Measurements from ENCODE around the gene ZSCAN21. TPM values are rescaled to one million over a fixed set of nuclear protein-coding genes. Genes with fewer than 3 reads are reported as not detected.

Gene ZSCAN21
- total and polyA plus RNA-seq, 10 of the 15 experiments (the other 5 are each of a cell fraction or from before 2014, with no cell fraction given) = 1.9 to 9.6 (median 7.1) TPM

DNA sequence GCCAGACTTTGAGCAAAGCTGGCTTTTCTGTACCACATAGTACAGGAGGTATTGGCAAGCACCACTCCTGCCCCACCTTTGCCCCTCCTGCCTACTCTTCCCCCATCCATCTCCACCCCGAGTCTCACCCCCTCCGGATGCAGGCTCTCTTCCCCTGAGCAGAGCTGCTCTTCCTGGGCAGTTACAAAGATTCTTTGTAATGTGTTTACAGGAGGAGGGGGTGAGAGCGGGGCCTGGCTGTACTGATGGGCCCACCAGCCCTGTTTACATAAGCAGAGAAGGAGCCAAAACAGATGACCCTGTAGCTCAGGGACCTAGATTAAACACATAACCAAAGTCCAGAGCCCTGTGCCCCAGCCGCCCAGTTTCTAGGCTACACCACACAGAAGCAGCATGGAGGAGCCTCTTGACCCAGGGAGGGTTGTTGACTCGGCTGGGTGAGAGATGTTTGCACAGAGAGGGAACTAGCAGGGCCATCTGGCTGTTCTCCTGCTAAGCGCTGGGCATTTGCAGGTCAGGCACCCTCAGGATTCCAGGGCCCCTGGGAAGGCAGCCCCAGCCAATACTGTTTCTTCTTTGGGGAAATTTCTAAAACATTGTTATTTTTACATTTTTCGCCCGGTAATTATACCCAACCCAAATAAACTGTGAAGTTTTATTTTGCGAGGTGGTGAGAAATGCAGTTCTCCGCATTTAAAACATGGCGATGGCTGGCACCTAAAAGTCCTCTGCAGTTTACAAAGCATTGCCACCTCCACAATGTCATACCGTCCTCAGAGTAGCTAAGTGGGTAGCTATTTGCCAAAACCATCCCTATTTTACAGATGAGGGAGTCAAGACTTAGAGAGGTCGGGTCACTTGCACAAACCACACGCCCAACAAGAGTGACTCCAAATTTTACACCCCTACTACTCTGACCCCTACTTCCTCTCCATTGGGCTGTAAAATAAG is 45.6 kb upstream of the ZSCAN21 start (continued):
- TF ChIP-seq ZBTB11 (CRISPR knock-in tag; IDR thresholded peaks at IDR 0.05) (no peak), ZBTB4 (CRISPR knock-in tag; IDR thresholded peaks at IDR 0.05) (no peak)

GRCh38 chr7:100007887-100008286 is 41.7 kb upstream of the ZSCAN21 start:
- no peak for DNase-seq (ENCODE audit: low read depth, low spot score)
- H3K36me3 ChIP-seq (ENCODE audit: control insufficient read depth in 2 of 2, insufficient read depth in 2 of 2, low read length in 1 of 2) = no peaks in the 10 kb centered on the region
- WGBS (ENCODE audit: insufficient coverage, insufficient replicate concordance, low lambda C conversion rate, missing lambda C conversion rate) = 59% methylated on average over 3 of the region's 3 CpGs
- FAIRE-seq = no peak
- ChIA-PET CTCF (interaction anchor here (1.2 to 1.5 kb wide), 2 partner anchors 14 to 17 kb away, joined by 3 to 4 read pairs; no protein-coding TSS in a partner anchor), RAD21 (ENCODE audit: unreplicated experiment) (interaction anchor here (1.1 kb wide), 1 partner anchor 9 kb away, joined by 3 read pairs; no protein-coding TSS in a partner anchor), SMC1A (ENCODE audit: uncharacterized antibody, unreplicated experiment) (no interaction called here), POLR2A (interaction anchor here (0.6 to 1.2 kb wide), 2 partner anchors 38 to 42 kb away, joined by 3 to 5 read pairs; partner anchors contain the start of gene ZSCAN21)
- no peaks in the 10 kb centered on the region for H3K9me3 ChIP-seq (replicated peaks; ENCODE audit: control insufficient read depth, insufficient read depth, low read length)
- no peaks in the 10 kb centered on the region for H4K20me1 ChIP-seq (ENCODE audit: control insufficient read depth, insufficient read depth)
- H3K9ac ChIP-seq (ENCODE audit: control insufficient read depth, insufficient read depth, low read length) = no peak overlapping the region
- no peak overlapping the region for H3K4me2 ChIP-seq (ENCODE audit: control insufficient read depth, insufficient read depth)
- TF ChIP-seq, protein P1, sequence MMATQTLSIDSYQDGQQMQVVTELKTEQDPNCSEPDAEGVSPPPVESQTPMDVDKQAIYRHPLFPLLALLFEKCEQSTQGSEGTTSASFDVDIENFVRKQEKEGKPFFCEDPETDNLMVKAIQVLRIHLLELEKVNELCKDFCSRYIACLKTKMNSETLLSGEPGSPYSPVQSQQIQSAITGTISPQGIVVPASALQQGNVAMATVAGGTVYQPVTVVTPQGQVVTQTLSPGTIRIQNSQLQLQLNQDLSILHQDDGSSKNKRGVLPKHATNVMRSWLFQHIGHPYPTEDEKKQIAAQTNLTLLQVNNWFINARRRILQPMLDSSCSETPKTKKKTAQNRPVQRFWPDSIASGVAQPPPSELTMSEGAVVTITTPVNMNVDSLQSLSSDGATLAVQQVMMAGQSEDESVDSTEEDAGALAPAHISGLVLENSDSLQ (IDR thresholded peaks at IDR 0.05) = peak; percentile 40; the same call in 1 of the 2 replicates
- TF ChIP-seq BMI1 (IDR thresholded peaks at IDR 0.05; ENCODE audit: borderline replicate concordance) (peak; percentile 60; the same call in 1 of the 2 replicates), USF1 (IDR thresholded peaks at IDR 0.05; ENCODE audit: borderline replicate concordance, extremely low read length, insufficient read depth, low read depth, low read length) (no peak)
- no peak for ATAC-seq
- H3K27me3 ChIP-seq (replicated peaks in 1 of 2; ENCODE audit: control insufficient read depth in 2 of 2, insufficient read depth in 2 of 2, low read length in 1 of 2) = peaks cover 0 to 1% of the 10 kb centered on the region in 2 experiments; a peak in 2 of 4 replicates
- no peak overlapping the region for H3K4me3 ChIP-seq
- H3K4me1 ChIP-seq (ENCODE audit: control insufficient read depth, insufficient read depth, low read length) = no peaks in the 10 kb centered on the region
- no TSS peak for BruUV-seq (replicated peaks)
- intact Hi-C loops (cut with micrococcal nuclease; ENCODE audit: unreplicated experiment) = no loop called here
- H3K79me2 ChIP-seq (ENCODE audit: control insufficient read depth, insufficient read depth, low read length) = no peaks in the 10 kb centered on the region
- in situ Hi-C loops (cut with MboI) = no loop called here
- H3K27ac ChIP-seq (ENCODE audit: control insufficient read depth, insufficient read depth) = no peak overlapping the region
- H2AFZ ChIP-seq (ENCODE audit: control insufficient read depth, low read depth, low read length) = no peak overlapping the region

Measured in GM12878 (cell line).